Esophagus (tissue), 2 donors: Measurements from ENCODE around the gene WDR72. TPM values are rescaled to one million over a fixed set of nuclear protein-coding genes. Genes with fewer than 3 reads are reported as not detected.

Experiments
- H3K27ac ChIP-seq, 2 donors: one replicate each; pipeline ENCODE4 v1.5.1; 2013; ENCODE audit warnings: low read depth in 2 of 2, mild to moderate bottlenecking in 2 of 2, inconsistent platforms in 1 of 2, low read length in 1 of 2, moderate library complexity in 1 of 2
- H3K27me3 ChIP-seq, 2 donors: one replicate each; pipeline ENCODE4 v1.6.1; 2013; ENCODE audit warnings: low read length in 2 of 2, control low read depth in 1 of 2, mild to moderate bottlenecking in 1 of 2; ENCODE audit not compliant: insufficient read depth in 2 of 2, control insufficient read depth in 1 of 2
- H3K36me3 ChIP-seq, 2 donors: one replicate each; pipeline ENCODE4 v1.6.1; 2013; ENCODE audit warnings: low read length in 1 of 2; ENCODE audit not compliant: control insufficient read depth in 2 of 2, insufficient read depth in 2 of 2
- H3K4me1 ChIP-seq, 2 donors: one replicate each; pipeline ENCODE4 v1.6.1; 2013; ENCODE audit warnings: low read length in 1 of 2; ENCODE audit not compliant: control insufficient read depth in 2 of 2, insufficient read depth in 2 of 2
- H3K4me3 ChIP-seq, 2 donors: one replicate each; pipeline ENCODE4 v1.5.1; 2013; ENCODE audit warnings: low read length in 2 of 2, mild to moderate bottlenecking in 2 of 2, low read depth in 1 of 2, moderate library complexity in 1 of 2
- H3K9me3 ChIP-seq, 2 donors: one replicate each; pipeline ENCODE4 v1.6.1; 2013; ENCODE audit warnings: mild to moderate bottlenecking in 2 of 2, low read depth in 1 of 2, low read length in 1 of 2, moderate library complexity in 1 of 2; ENCODE audit not compliant: control insufficient read depth in 2 of 2, insufficient read depth in 1 of 2
- WGBS, 2 donors: extraction: QIAGEN DNeasy Blood & Tissue Kit; methylation state at CpG; one replicate each; pipeline ENCODE4 v1.1.7; 2013; 5-methylcytosine and 5-hydroxymethylcytosine counted together
- polyA plus RNA-seq, 2 donors: library from polyadenylated mRNA; stranded (reverse); fragments of 200-250 nt; gene quantifications; one replicate each; pipeline ENCODE4 v1.2.3, GENCODE V29; 2013
- donor health status: healthy with polysubstance abuse.
- donor health status: Bipolar disorder and iron deficiency.

The WDR72 gene
- polyA plus RNA-seq, 2 donors: 0.04 to 0.06 TPM

DNA sequence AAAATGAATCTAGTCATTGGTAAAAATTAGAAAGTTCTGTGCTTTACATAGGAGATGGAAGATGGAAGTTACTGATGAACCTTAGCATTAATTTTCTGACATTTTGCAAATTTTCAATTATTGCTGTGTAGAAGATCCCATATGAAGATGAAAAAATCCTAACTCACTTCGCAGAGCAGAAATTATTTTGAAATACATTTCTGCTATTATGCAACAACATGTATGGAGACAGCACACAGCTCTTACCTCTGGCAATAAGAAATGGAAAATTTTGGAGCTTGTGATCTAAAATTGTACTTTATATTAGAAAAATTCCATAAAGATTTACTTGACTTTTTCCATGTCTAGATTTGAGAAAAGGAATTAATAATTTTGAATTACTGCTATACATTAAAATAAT lies 177.9 kb downstream of the WDR72 start:
- Histone ChIP-seq H3K9me3 (no peaks in the 10 kb centered on the region), H3K36me3 (no peaks in the 10 kb centered on the region), H3K4me3 (no peak overlapping the region), H3K4me1 (no peaks in the 10 kb centered on the region), H3K27me3 (no peaks in the 10 kb centered on the region), H3K27ac (no peak overlapping the region)
- 76 to 82% methylated on average over 1 of the region's 1 CpG for WGBS, 2 donors

- H3K36me3 ChIP-seq: no peaks in the 10 kb centered on the region
- H3K27ac ChIP-seq: no peak overlapping the region
- H3K4me1 ChIP-seq: no peaks in the 10 kb centered on the region
- no peak overlapping the region for H3K4me3 ChIP-seq
- H3K27me3 ChIP-seq: no peaks in the 10 kb centered on the region
- no peaks in the 10 kb centered on the region for H3K9me3 ChIP-seq
- 31 to 38% methylated on average over 3 of the region's 3 CpGs for WGBS, 2 donors
Measured at GRCh38 chr15:53580366-53580765, 179.1 kb downstream of the WDR72 start.

DNA sequence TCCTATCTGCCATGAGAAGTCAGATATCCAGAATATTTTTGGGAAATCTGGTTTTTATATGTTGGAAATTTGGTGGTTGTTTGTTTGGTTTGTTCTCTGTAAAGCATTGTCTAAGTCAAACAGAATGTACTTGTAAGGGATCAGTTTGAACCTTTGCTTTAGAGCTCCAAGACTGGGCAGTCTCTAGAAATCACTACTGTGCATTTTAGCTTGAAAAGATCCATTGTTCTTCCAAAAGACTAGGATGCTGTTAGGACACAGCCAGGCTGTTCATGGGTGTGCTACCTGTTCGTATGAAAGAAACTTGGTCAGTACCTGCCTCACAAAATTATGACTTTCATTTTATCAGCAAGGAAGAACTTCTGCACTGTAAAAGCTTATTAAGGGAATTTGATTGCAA lies 182.6 kb downstream of the WDR72 start:
- H3K27me3 ChIP-seq: no peaks in the 10 kb centered on the region
- H3K27ac ChIP-seq: no peak overlapping the region
- H3K4me3 ChIP-seq: no peak overlapping the region
- no peaks in the 10 kb centered on the region for H3K9me3 ChIP-seq
- H3K36me3 ChIP-seq: no peaks in the 10 kb centered on the region
- no peaks in the 10 kb centered on the region for H3K4me1 ChIP-seq
- 62% methylated on average over 1 of the region's 1 CpG for WGBS, 2 donors

- Histone ChIP-seq H3K9me3 (no peaks in the 10 kb centered on the region), H3K36me3 (no peaks in the 10 kb centered on the region), H3K27ac (no peak overlapping the region), H3K4me1 (no peaks in the 10 kb centered on the region), H3K4me3 (no peak overlapping the region), H3K27me3 (no peaks in the 10 kb centered on the region)
Measured at GRCh38 chr15:53573091-53573490, 186.4 kb downstream of the WDR72 start.

GRCh38 chr15:53569751-53570480 lies 189.5 kb downstream of the WDR72 start:
- 68 to 75% methylated on average over 3 of the region's 3 CpGs for WGBS, 2 donors
- Histone ChIP-seq H3K4me1 (no peaks in the 10 kb centered on the region), H3K9me3 (no peaks in the 10 kb centered on the region), H3K27me3 (no peaks in the 10 kb centered on the region), H3K27ac (no peak overlapping the region), H3K4me3 (no peak overlapping the region), H3K36me3 (no peaks in the 10 kb centered on the region)

- H3K27ac ChIP-seq: no peak overlapping the region
- H3K4me1 ChIP-seq: no peaks in the 10 kb centered on the region
- H3K9me3 ChIP-seq: no peaks in the 10 kb centered on the region
- H3K36me3 ChIP-seq: no peaks in the 10 kb centered on the region
- no peak overlapping the region for H3K4me3 ChIP-seq
- H3K27me3 ChIP-seq: no peaks in the 10 kb centered on the region
- WGBS, 2 donors: 76 to 78% methylated on average over 4 of the region's 4 CpGs
Measured at GRCh38 chr15:53566912-53567311, 192.6 kb downstream of the WDR72 start.

DNA sequence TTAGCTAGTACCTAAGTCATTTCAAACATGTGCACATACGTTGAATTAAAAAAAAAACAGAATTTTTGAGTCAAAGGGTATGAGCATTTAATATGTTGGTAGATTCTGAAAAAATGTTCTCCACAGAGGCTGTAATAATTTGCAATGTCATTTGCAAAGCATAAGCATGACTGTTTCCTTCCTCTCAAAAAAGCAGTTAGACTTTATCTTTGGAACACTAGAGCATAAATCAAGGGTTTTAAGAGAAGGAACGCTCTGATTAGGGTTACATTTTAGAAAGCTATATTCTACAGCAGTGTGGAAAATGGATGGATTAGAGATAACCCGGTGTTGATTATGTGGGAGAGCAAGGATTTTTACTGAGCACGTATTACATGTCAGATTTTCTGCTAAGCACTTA lies 193.7 kb downstream of the WDR72 start:
- 54 to 74% methylated on average over 4 of the region's 4 CpGs for WGBS, 2 donors
- no peaks in the 10 kb centered on the region for H3K36me3 ChIP-seq
- H3K27ac ChIP-seq: no peak overlapping the region
- H3K9me3 ChIP-seq: no peaks in the 10 kb centered on the region
- no peak overlapping the region for H3K4me3 ChIP-seq
- no peaks in the 10 kb centered on the region for H3K27me3 ChIP-seq
- H3K4me1 ChIP-seq: no peaks in the 10 kb centered on the region

- Histone ChIP-seq H3K4me3 (no peak overlapping the region), H3K27ac (no peak overlapping the region), H3K36me3 (no peaks in the 10 kb centered on the region), H3K4me1 (no peaks in the 10 kb centered on the region), H3K9me3 (no peaks in the 10 kb centered on the region), H3K27me3 (no peaks in the 10 kb centered on the region)
- WGBS, 2 donors: 68 to 74% methylated on average over 2 of the region's 2 CpGs
Measured at GRCh38 chr15:53564647-53565046, 194.8 kb downstream of the WDR72 start.

DNA sequence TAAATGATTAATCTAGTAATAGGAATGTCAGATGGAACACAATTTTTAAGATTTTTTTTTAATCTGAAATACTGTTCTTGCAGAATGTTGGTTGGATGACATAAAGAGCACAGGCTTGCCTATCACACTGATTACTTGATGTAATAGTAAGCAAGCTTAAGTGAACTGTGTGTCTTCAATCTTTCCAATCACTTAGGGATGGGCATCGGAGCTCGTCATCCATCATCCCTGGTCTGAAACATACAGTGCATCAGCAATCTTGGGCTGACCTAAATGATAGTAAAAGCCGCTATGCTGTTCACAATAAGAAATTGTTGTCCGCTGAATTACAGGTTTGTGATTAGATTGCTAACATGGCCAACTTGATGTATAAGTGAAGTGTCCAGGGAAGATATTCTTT lies 195.8 kb downstream of the WDR72 start:
- H3K36me3 ChIP-seq: no peaks in the 10 kb centered on the region
- H3K4me3 ChIP-seq: no peak overlapping the region
- H3K27ac ChIP-seq: no peak overlapping the region
- no peaks in the 10 kb centered on the region for H3K4me1 ChIP-seq
- H3K9me3 ChIP-seq: no peaks in the 10 kb centered on the region
- H3K27me3 ChIP-seq: no peaks in the 10 kb centered on the region
- 86% methylated on average over 4 of the region's 4 CpGs for WGBS, 2 donors
